Caco-2 (cell line): ENCODE measurements around the gene BPNT1. TPM values are rescaled to one million over a fixed set of nuclear protein-coding genes. Genes with fewer than 3 reads are reported as not detected.

Experiments used
- BruUV-seq: library from RNA; stranded (reverse); fragments of 400-500 nt; replicated peaks from 2 replicates; lab custom pipeline; 2021; lab: Mats Ljungman, UMichigan
- CTCF ChIA-PET: fragments of 300-600 bp; sonication (Branson Sonifier 250); formaldehyde crosslinking; loops from one replicate; lab custom pipeline; 2022; ENCODE audit warnings: antibody characterized with exemption; lab: Charles Lee
- POLR2A ChIA-PET: fragments of 300-600 bp; sonication (Branson Sonifier 250); formaldehyde crosslinking; loops from one replicate; lab custom pipeline; 2022; ENCODE audit warnings: antibody characterized with exemption; lab: Charles Lee
- DNase-seq, 2 experiments: peaks; one replicate each; pipeline versions ENCODE4 v3.0.0 to v3.0.0-alpha.2; 2020 to 2022
- H3K27me3 ChIP-seq: replicated peaks from 2 replicates; pipeline ENCODE4 v1.6.0; 2011; ENCODE audit warnings: low read length; ENCODE audit not compliant: control insufficient read depth, insufficient read depth
- H3K36me3 ChIP-seq: 2 replicates; pipeline ENCODE4 v1.5.1; 2011; ENCODE audit warnings: low read length; ENCODE audit not compliant: control insufficient read depth, insufficient read depth
- H3K4me1 ChIP-seq: fragments of 250-450 bp; sonication (Bioruptor Pico); 2 replicates; pipeline ENCODE4 v1.5.1; 2020; ENCODE audit warnings: mild to moderate bottlenecking
- H3K4me3 ChIP-seq: 2 replicates; pipeline ENCODE4 v1.5.1; 2011; ENCODE audit warnings: low read depth, mild to moderate bottlenecking, control low read depth, low read length
- H3K9me3 ChIP-seq: fragments of 250-450 bp; sonication (Bioruptor Pico); 2 replicates; pipeline ENCODE4 v1.5.1; 2020; ENCODE audit warnings: mild to moderate bottlenecking, moderate library complexity
- H3K27ac Mint-ChIP-seq: one replicate; pipeline ENCODE4 v1.8.0; 2022; ENCODE audit warnings: mixed read lengths; ENCODE audit not compliant: unreplicated experiment
- H3K27me3 Mint-ChIP-seq: one replicate; pipeline ENCODE4 v1.8.0; 2022; ENCODE audit warnings: mixed read lengths; ENCODE audit not compliant: insufficient read depth, unreplicated experiment
- H3K36me3 Mint-ChIP-seq: one replicate; pipeline ENCODE4 v1.8.0; 2022; ENCODE audit warnings: mild to moderate bottlenecking, mixed read lengths; ENCODE audit not compliant: insufficient read depth, unreplicated experiment
- H3K4me1 Mint-ChIP-seq: one replicate; pipeline ENCODE4 v1.8.0; 2022; ENCODE audit warnings: low read depth, mixed read lengths; ENCODE audit not compliant: unreplicated experiment
- H3K4me3 Mint-ChIP-seq: one replicate; pipeline ENCODE4 v1.8.0; 2022; ENCODE audit warnings: mild to moderate bottlenecking, moderate library complexity, mixed read lengths; ENCODE audit not compliant: unreplicated experiment
- H3K9me3 Mint-ChIP-seq: one replicate; pipeline ENCODE4 v1.8.0; 2022; ENCODE audit warnings: mixed read lengths; ENCODE audit not compliant: unreplicated experiment
- CTCF ChIP-seq, 2 experiments: fragments of 200-600 bp in 1 of 2; IDR thresholded peaks; 1 replicate in 1 of 2; 2 replicates in 1 of 2; pipeline versions ENCODE4 v1.5.1 to v1.8.0; 2011 to 2022; ENCODE audit warnings: antibody characterized with exemption in 1 of 2, control low read depth in 1 of 2, inconsistent platforms in 1 of 2, low read depth in 1 of 2, low read length in 1 of 2, mild to moderate bottlenecking in 1 of 2, moderate library complexity in 1 of 2; ENCODE audit not compliant: insufficient read depth in 1 of 2, severe bottlenecking in 1 of 2, unreplicated experiment in 1 of 2
- intact Hi-C: fragments of 100-400 bp; cut with micrococcal nuclease; formaldehyde crosslinking; loops from one replicate; pipeline ENCODE4 v1.10.0; 2022; ENCODE audit not compliant: unreplicated experiment
- total RNA-seq: library from RNA; stranded (reverse); gene quantifications from 2 replicates; pipeline ENCODE4 v1.2.3, GENCODE V29; 2022

BPNT1 gene
- total RNA-seq, 1 experiment from 2014 or later, result 25.0 TPM

GRCh38 chr1:220084460-220084859 lies 5.1 kb downstream of the BPNT1 start:
- H3K4me1 ChIP-seq, result no peaks in the 10 kb centered on the region
- intact Hi-C loops, result no loop called here
- Mint-ChIP-seq H3K4me1 (no peaks in the 10 kb centered on the region), H3K9me3 (no peaks in the 10 kb centered on the region), H3K27me3 (no peaks in the 10 kb centered on the region), H3K4me3 (no peak overlapping the region), H3K27ac (no peak overlapping the region), H3K36me3 (peaks cover 3% of the 10 kb centered on the region)
- no peaks in the 10 kb centered on the region for H3K36me3 ChIP-seq
- ChIA-PET CTCF (no interaction called here), POLR2A (no interaction called here)
- no peak for TF ChIP-seq CTCF (IDR thresholded peaks at IDR 0.05; ENCODE audit: insufficient read depth in 1 of 2, low read depth in 1 of 2, low read length in 1 of 2, severe bottlenecking in 1 of 2, unreplicated experiment in 1 of 2)
- no TSS peak for BruUV-seq
- DNase-seq, result no peak
- no peak overlapping the region for H3K4me3 ChIP-seq
- H3K27me3 ChIP-seq, result no peaks in the 10 kb centered on the region
- H3K9me3 ChIP-seq, result no peaks in the 10 kb centered on the region

GRCh38 chr1:220077887-220078286 lies 11.7 kb downstream of the BPNT1 start:
- Mint-ChIP-seq H3K9me3 (no peaks in the 10 kb centered on the region), H3K4me3 (no peak overlapping the region), H3K36me3 (peaks cover 7% of the 10 kb centered on the region), H3K27me3 (no peaks in the 10 kb centered on the region), H3K27ac (no peak overlapping the region), H3K4me1 (no peaks in the 10 kb centered on the region)
- CTCF ChIA-PET, result no interaction called here
- no peak for TF ChIP-seq CTCF (IDR thresholded peaks at IDR 0.05; ENCODE audit: insufficient read depth in 1 of 2, low read depth in 1 of 2, low read length in 1 of 2, severe bottlenecking in 1 of 2, unreplicated experiment in 1 of 2)
- intact Hi-C loops, result no loop called here
- H3K27me3 ChIP-seq, result no peaks in the 10 kb centered on the region
- POLR2A ChIA-PET, result no interaction called here
- no peak overlapping the region for H3K4me3 ChIP-seq
- H3K9me3 ChIP-seq, result no peaks in the 10 kb centered on the region
- no TSS peak for BruUV-seq
- DNase-seq, result no peak
- no peaks in the 10 kb centered on the region for H3K4me1 ChIP-seq
- H3K36me3 ChIP-seq, result no peaks in the 10 kb centered on the region

GRCh38 chr1:220076861-220077762 lies 12.5 kb downstream of the BPNT1 start:
- Histone ChIP-seq H3K4me3 (no peak overlapping the region), H3K36me3 (no peaks in the 10 kb centered on the region), H3K4me1 (no peaks in the 10 kb centered on the region), H3K27me3 (no peaks in the 10 kb centered on the region), H3K9me3 (no peaks in the 10 kb centered on the region)
- ChIA-PET CTCF (no interaction called here), POLR2A (no interaction called here)
- Mint-ChIP-seq H3K9me3 (no peaks in the 10 kb centered on the region), H3K4me1 (no peaks in the 10 kb centered on the region), H3K27me3 (no peaks in the 10 kb centered on the region), H3K27ac (no peak overlapping the region), H3K4me3 (no peak overlapping the region), H3K36me3 (peaks cover 10% of the 10 kb centered on the region)
- TF ChIP-seq CTCF (IDR thresholded peaks at IDR 0.05; ENCODE audit: insufficient read depth in 1 of 2, low read depth in 1 of 2, low read length in 1 of 2, severe bottlenecking in 1 of 2, unreplicated experiment in 1 of 2), result no peak
- DNase-seq, result no peak
- BruUV-seq, result no TSS peak
- intact Hi-C loops, result no loop called here
